Measurements from ENCODE around the gene TMPRSS3.

TMPRSS3 gene

GRCh38 chr21:42350318-42350910 lies 45.4 kb downstream of the TMPRSS3 start:
- no peak for DNase-seq (ENCODE audit: low read depth in 2 of 2)

DNA sequence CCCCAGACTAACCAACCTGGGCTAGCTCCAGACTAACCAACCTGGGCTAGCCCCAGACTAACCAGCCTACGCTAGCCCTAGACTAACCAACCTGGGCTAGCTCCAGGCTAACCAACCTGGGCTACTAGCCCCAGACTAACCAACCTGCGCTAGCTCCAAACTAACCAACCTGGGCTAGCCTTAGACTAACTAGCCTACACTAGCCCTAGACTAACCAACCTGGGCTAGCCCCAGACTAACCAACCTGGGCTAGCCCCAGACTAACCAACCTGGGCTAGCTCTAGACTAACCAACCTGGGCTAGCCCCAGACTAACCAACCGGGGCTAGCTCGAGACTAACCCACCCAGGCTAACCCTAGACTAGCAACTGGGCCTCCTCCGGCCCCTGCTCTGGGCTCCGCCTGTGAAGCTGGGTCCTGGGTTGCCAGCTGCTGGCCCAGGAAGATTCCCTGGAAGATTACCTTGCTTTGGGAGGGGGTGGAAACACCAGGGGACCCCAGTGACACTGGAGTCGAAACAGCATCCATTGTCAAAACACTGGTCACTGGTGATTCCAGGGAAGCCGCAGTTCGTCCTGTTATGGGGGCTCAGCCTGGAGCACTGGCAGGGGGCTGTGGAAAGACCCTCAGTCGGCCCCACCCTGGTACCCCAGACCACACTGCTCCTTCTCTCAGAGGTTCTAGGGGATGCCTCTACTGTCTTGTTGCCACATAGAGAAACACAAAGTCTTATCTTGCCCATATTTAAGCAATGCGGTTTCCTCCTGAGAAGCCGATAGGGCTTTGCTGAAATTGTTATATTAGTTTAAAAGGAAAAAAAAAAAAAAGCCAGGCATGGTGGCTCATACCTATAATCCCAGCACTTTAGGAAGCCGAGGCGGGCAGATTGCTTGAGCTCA lies 46.2 kb downstream of the TMPRSS3 start:
- DNase-seq (ENCODE audit: low read depth in 2 of 2) = no peak

GRCh38 chr21:42348762-42349161 lies 47.1 kb downstream of the TMPRSS3 start:
- no peak for DNase-seq (ENCODE audit: low read depth in 2 of 2)

- DNase-seq (ENCODE audit: low read depth in 2 of 2) = no peak
Measured at GRCh38 chr21:42347601-42348327, 48.1 kb downstream of the TMPRSS3 start.

GRCh38 chr21:42346866-42347600 lies 48.8 kb downstream of the TMPRSS3 start:
- DNase-seq (ENCODE audit: low read depth in 2 of 2) = no peak

GRCh38 chr21:42346441-42346840 lies 49.4 kb downstream of the TMPRSS3 start:
- DNase-seq (ENCODE audit: low read depth in 2 of 2) = no peak

DNA sequence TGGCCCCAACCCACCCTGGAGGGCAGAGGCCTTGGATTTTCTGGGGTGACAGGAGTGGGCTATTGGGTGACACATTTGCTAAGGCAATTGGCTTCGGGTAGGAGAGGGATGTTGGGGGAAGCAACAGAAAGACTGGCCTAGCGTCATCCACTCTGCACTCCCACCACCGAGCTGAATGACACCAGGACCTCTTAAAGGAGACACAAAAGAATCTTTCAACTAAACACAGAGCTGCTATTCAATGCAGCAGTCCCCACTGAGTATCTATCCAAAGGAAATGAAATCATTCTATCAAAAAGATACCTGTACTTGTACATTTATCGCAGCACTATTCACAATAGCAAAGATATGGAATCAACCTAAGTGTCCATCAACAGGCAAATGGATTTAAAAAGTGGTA lies 51.2 kb downstream of the TMPRSS3 start:
- no peak for DNase-seq (ENCODE audit: low read depth in 2 of 2)

- no peak for DNase-seq (ENCODE audit: low read depth in 2 of 2)
Measured at GRCh38 chr21:42343963-42344510, 51.8 kb downstream of the TMPRSS3 start.

GRCh38 chr21:42343556-42343955 lies 52.3 kb downstream of the TMPRSS3 start:
- no peak for DNase-seq (ENCODE audit: low read depth in 2 of 2)

GRCh38 chr21:42343101-42343500 lies 52.8 kb downstream of the TMPRSS3 start:
- DNase-seq (ENCODE audit: low read depth in 2 of 2) = no peak

- no peak for DNase-seq (ENCODE audit: low read depth in 2 of 2)
Measured at GRCh38 chr21:42341776-42342542, 53.9 kb downstream of the TMPRSS3 start.

- no peak for DNase-seq (ENCODE audit: low read depth in 2 of 2)
Measured at GRCh38 chr21:42340187-42341050, 55.4 kb downstream of the TMPRSS3 start.

- DNase-seq (ENCODE audit: low read depth in 2 of 2) = no peak
Measured at GRCh38 chr21:42338729-42339715, 56.8 kb downstream of the TMPRSS3 start.

DNA sequence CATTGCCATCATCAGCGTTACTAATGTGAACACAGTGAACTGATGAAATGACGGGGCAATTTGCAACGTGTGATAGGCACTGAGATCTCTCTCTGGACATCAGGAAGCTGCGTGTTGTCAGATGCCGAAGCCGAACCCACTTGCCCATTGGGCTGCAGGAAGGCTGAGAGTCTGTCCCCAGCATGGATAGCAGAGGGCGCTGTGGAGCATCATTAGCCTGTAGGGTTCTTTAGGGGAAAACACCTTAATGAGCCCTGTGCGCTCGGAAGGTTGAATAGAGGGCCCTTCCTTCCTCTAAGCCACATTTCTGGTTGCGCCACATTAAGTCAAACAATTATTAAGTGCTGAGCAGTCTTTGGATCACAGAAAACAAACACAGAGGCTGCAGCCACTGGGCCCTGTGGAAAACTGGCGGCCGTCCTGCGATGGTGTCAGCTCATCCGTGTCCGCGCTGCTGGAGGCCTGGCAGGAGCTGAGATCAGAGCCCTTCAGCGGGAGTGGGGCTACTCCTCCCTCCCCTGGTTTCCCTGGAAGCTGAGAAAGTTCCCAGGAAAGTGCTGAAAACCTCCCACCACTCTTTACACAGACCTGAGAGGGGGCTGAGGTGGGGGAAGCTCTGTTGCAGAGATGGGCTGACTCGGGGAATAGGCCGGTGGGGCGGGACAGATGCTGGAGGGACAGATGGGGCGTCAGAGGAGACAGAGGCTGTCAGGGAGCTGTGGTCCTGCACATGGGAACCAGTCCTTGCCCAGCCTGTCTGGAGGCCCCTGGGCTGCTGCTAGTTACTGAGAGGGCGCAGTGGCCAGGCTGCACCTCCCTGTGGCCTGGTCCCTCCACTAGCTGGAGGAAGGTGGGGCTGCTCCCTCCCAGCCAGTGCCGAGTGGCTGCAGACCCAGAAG lies 57.8 kb downstream of the TMPRSS3 start:
- peak; percentile 55 to 68 for DNase-seq (ENCODE audit: low read depth in 2 of 2)

GRCh38 chr21:42337276-42337675 lies 58.6 kb downstream of the TMPRSS3 start:
- no peak for DNase-seq (ENCODE audit: low read depth in 2 of 2)

GRCh38 chr21:42336054-42336453 lies 59.8 kb downstream of the TMPRSS3 start:
- DNase-seq (ENCODE audit: low read depth in 2 of 2) = no peak

GRCh38 chr21:42332557-42333317 lies 63.1 kb downstream of the TMPRSS3 start:
- DNase-seq (ENCODE audit: low read depth in 2 of 2) = no peak

Data from activated CD8-positive, alpha-beta memory T cell treated with anti-CD3 and anti-CD28 coated beads for 4 hours (primary cell).